T-cell (primary cell): ENCODE results near the gene ZFAND2A. TPM values are rescaled to one million over a fixed set of nuclear protein-coding genes. Genes with fewer than 3 reads are reported as not detected.
A peak's percentile ranks its signal among the peaks of the same experiment; 100 is the strongest.

Experiments used
- ATAC-seq, 4 experiments: fragments of 200-7000 bp in 3 of 4; fragments of 150-1000 bp in 1 of 4; cut with Tn5 transposase; replicated peaks in 1 of 4; 1 replicate in 3 of 4; 2 replicates in 1 of 4; pipeline ENCODE4 v1.10.0; 2021; ENCODE audit warnings: moderate library complexity in 3 of 4, mild to moderate bottlenecking in 2 of 4, moderate number of reproducible peaks in 1 of 4
- CTCF ChIA-PET, 2 donors: fragments of 300-600 bp; sonication (Branson Sonifier 250); formaldehyde crosslinking; loops; one replicate each; lab custom pipeline; 2022; ENCODE audit warnings: antibody characterized with exemption in 2 of 2; lab: Charles Lee
- POLR2A ChIA-PET, 2 donors: fragments of 300-600 bp; sonication (Branson Sonifier 250); formaldehyde crosslinking; loops; one replicate each; lab custom pipeline; 2022; ENCODE audit warnings: antibody characterized with exemption in 2 of 2; lab: Charles Lee
- DNase-seq, 35 experiments: peaks; one replicate each; pipeline versions ENCODE4 v3.0.0 to v3.0.0-alpha.2; 2013 to 2023
- H3K27ac ChIP-seq: one replicate; pipeline ENCODE4 v1.5.1; 2013; ENCODE audit warnings: low read length
- H3K27me3 ChIP-seq, 2 experiments: replicated peaks in 1 of 2; 1 replicate in 1 of 2; 2 replicates in 1 of 2; pipeline versions ENCODE4 v1.6.1 to v1.7.0; 2013; ENCODE audit warnings: low read length in 1 of 2, mixed read lengths in 1 of 2; ENCODE audit not compliant: control insufficient read depth in 2 of 2, insufficient read depth in 2 of 2; ENCODE audit errors: extremely low read depth in 1 of 2
- H3K36me3 ChIP-seq, 2 donors: 1 replicate in 1 of 2; 2 replicates in 1 of 2; pipeline versions ENCODE4 v1.6.1 to v1.7.0; 2013; ENCODE audit warnings: low read length in 1 of 2; ENCODE audit not compliant: control insufficient read depth in 2 of 2, insufficient read depth in 1 of 2; ENCODE audit errors: extremely low read depth in 1 of 2
- H3K4me1 ChIP-seq, 2 experiments: 1 replicate in 1 of 2; 2 replicates in 1 of 2; pipeline versions ENCODE4 v1.6.1 to v1.7.0; 2013; ENCODE audit warnings: low read length in 2 of 2, mixed read lengths in 1 of 2; ENCODE audit not compliant: insufficient read depth in 2 of 2, control insufficient read depth in 1 of 2; ENCODE audit errors: extremely low read depth in 1 of 2
- H3K4me3 ChIP-seq, 2 donors: 1 replicate in 1 of 2; 2 replicates in 1 of 2; pipeline versions ENCODE4 v1.5.1 to v1.7.0; 2013; ENCODE audit warnings: mild to moderate bottlenecking in 2 of 2, low read length in 1 of 2, moderate library complexity in 1 of 2; ENCODE audit not compliant: control insufficient read depth in 1 of 2; ENCODE audit errors: extremely low read depth in 1 of 2
- H3K9me3 ChIP-seq: 2 replicates; pipeline ENCODE4 v1.7.0; 2013
- H3K27ac Mint-ChIP-seq, 2 donors: one replicate each; pipeline ENCODE4 v1.8.0; 2020 to 2021; ENCODE audit warnings: mild to moderate bottlenecking in 2 of 2, mixed read lengths in 2 of 2
- H3K27me3 Mint-ChIP-seq, 2 donors: one replicate each; pipeline ENCODE4 v1.8.0; 2021 to 2022; ENCODE audit warnings: mixed read lengths in 2 of 2
- H3K36me3 Mint-ChIP-seq: one replicate; pipeline ENCODE4 v1.8.0; 2021; ENCODE audit warnings: mixed read lengths
- H3K4me1 Mint-ChIP-seq, 3 donors: one replicate each; pipeline ENCODE4 v1.8.0; 2020 to 2022; ENCODE audit warnings: mixed read lengths in 3 of 3, mild to moderate bottlenecking in 1 of 3
- H3K4me3 Mint-ChIP-seq, 3 donors: one replicate each; pipeline ENCODE4 v1.8.0; 2020 to 2022; ENCODE audit warnings: mild to moderate bottlenecking in 3 of 3, mixed read lengths in 3 of 3, moderate library complexity in 3 of 3
- H3K9me3 Mint-ChIP-seq, 3 donors: one replicate each; pipeline ENCODE4 v1.8.0; 2020 to 2022; ENCODE audit warnings: mixed read lengths in 3 of 3
- WGBS: methylation state at CpG from one replicate; pipeline ENCODE4 v1.1.5; 2013; ENCODE audit warnings: missing lambda C conversion rate; ENCODE audit not compliant: insufficient coverage; 5-methylcytosine and 5-hydroxymethylcytosine counted together
- total RNA-seq, 35 experiments: library from RNA in 6 of 35; stranded (reverse) in 6 of 35; fragments of 120-200 nt in 1 of 35; gene quantifications; one replicate each; pipeline versions ENCODE4 v1.2.1 to v1.2.4 and lab custom pipeline; 2013 to 2026

Gene ZFAND2A
- total RNA-seq, 5 donors from 2014 or later (not counting 1 experiment from before 2014, with no cell fraction given) = 26.6 to 77.3 (median 30.1) TPM

GRCh38 chr7:1175967-1176851, 16.2 kb upstream of the ZFAND2A start:
- Mint-ChIP-seq H3K9me3 (no peaks in the 10 kb centered on the region), H3K4me3 (peak overlapping the region; percentile 23 to 58 (median 46)), H3K27ac (no peak overlapping the region), H3K4me1 (peaks cover 11% of the 10 kb centered on the region in 3 donors), H3K36me3 (no peaks in the 10 kb centered on the region), H3K27me3 (peaks cover 23 to 24% of the 10 kb centered on the region in 2 donors)
- CTCF ChIA-PET = interaction anchor here (0.8 to 2.0 kb wide), 4 partner anchors 10 to 1534 kb away, joined by 3 to 5 read pairs (median 4); a partner anchor contains a TSS
- no peaks in the 10 kb centered on the region for H3K9me3 ChIP-seq
- no peaks in the 10 kb centered on the region for H3K36me3 ChIP-seq
- peak; percentile 15 to 81 (median 64) for DNase-seq
- WGBS = 23% methylated on average over 44 of the region's 44 CpGs
- POLR2A ChIA-PET = no interaction called here
- peaks cover 0 to 17% of the 10 kb centered on the region in 2 experiments for H3K4me1 ChIP-seq
- H3K4me3 ChIP-seq = peak overlapping the region; percentile 24 to 29
- H3K27me3 ChIP-seq = peaks cover 0 to 44% of the 10 kb centered on the region in 2 experiments
- ATAC-seq = peak; percentile 56 to 71 (median 68)
- no peak overlapping the region for H3K27ac ChIP-seq

GRCh38 chr7:1175597-1175966, 15.6 kb upstream of the ZFAND2A start:
- peaks cover 0 to 17% of the 10 kb centered on the region in 2 experiments for H3K4me1 ChIP-seq
- Mint-ChIP-seq H3K36me3 (no peaks in the 10 kb centered on the region), H3K9me3 (no peaks in the 10 kb centered on the region), H3K4me3 (no peak overlapping the region), H3K27ac (no peak overlapping the region), H3K27me3 (peaks cover 17 to 18% of the 10 kb centered on the region in 2 donors), H3K4me1 (peaks cover 11 to 12% (median 11%) of the 10 kb centered on the region in 3 donors)
- DNase-seq (no peak), ATAC-seq (no peak)
- H3K36me3 ChIP-seq = no peaks in the 10 kb centered on the region
- POLR2A ChIA-PET = interaction anchor here in 1 of 2 donors (0.5 kb wide), 1 partner anchor 185 kb away, joined by 4 read pairs; no protein-coding TSS in a partner anchor
- no peak overlapping the region for H3K27ac ChIP-seq
- H3K4me3 ChIP-seq = no peak overlapping the region
- H3K9me3 ChIP-seq = no peaks in the 10 kb centered on the region
- peaks cover 0 to 43% of the 10 kb centered on the region in 2 experiments for H3K27me3 ChIP-seq
- CTCF ChIA-PET = interaction anchor here (0.8 to 2.0 kb wide), 2 partner anchors 37 to 89 kb away, joined by 5 read pairs; a partner anchor contains a TSS
- WGBS = 94% methylated on average over 13 of the region's 15 CpGs

GRCh38 chr7:1174881-1175596, 15.0 kb upstream of the ZFAND2A start:
- H3K4me3 ChIP-seq = no peak overlapping the region
- Mint-ChIP-seq H3K36me3 (no peaks in the 10 kb centered on the region), H3K9me3 (no peaks in the 10 kb centered on the region), H3K4me3 (no peak overlapping the region), H3K4me1 (peaks cover 11 to 15% (median 13%) of the 10 kb centered on the region in 3 donors), H3K27me3 (peaks cover 14% of the 10 kb centered on the region in 2 donors), H3K27ac (no peak overlapping the region)
- no peak for DNase-seq
- no peak for ATAC-seq
- no peaks in the 10 kb centered on the region for H3K36me3 ChIP-seq
- H3K4me1 ChIP-seq = peaks cover 0 to 19% of the 10 kb centered on the region in 2 experiments
- peaks cover 0 to 38% of the 10 kb centered on the region in 2 experiments for H3K27me3 ChIP-seq
- H3K27ac ChIP-seq = no peak overlapping the region
- 94% methylated on average over 27 of the region's 29 CpGs for WGBS
- H3K9me3 ChIP-seq = no peaks in the 10 kb centered on the region
- CTCF ChIA-PET = interaction anchor here in 1 of 2 donors (0.7 to 0.8 kb wide), 2 partner anchors 89 to 487 kb away, joined by 5 read pairs; no protein-coding TSS in a partner anchor
- POLR2A ChIA-PET = interaction anchor here in 1 of 2 donors (0.5 kb wide), 1 partner anchor 184 kb away, joined by 4 read pairs; no protein-coding TSS in a partner anchor

- DNase-seq (no peak), ATAC-seq (no peak)
- Histone ChIP-seq H3K27me3 (peaks cover 0 to 28% of the 10 kb centered on the region in 2 experiments), H3K36me3 (no peaks in the 10 kb centered on the region), H3K4me3 (no peak overlapping the region), H3K4me1 (peaks cover 0 to 29% of the 10 kb centered on the region in 2 experiments), H3K9me3 (no peaks in the 10 kb centered on the region), H3K27ac (no peak overlapping the region)
- ChIA-PET CTCF (no interaction called here), POLR2A (no interaction called here)
- WGBS = 80% methylated on average over 5 of the region's 11 CpGs
- Mint-ChIP-seq H3K9me3 (no peaks in the 10 kb centered on the region), H3K36me3 (no peaks in the 10 kb centered on the region), H3K27ac (no peak overlapping the region), H3K27me3 (peaks cover 9 to 10% of the 10 kb centered on the region in 2 donors), H3K4me3 (no peak overlapping the region), H3K4me1 (peaks cover 15 to 25% (median 17%) of the 10 kb centered on the region in 3 donors)
These were observed 14.0 kb upstream of the ZFAND2A start for GRCh38 chr7:1174002-1174401.

- CTCF ChIA-PET = no interaction called here
- Histone ChIP-seq H3K4me1 (peaks cover 0 to 29% of the 10 kb centered on the region in 2 experiments), H3K36me3 (no peaks in the 10 kb centered on the region), H3K27me3 (peaks cover 0 to 22% of the 10 kb centered on the region in 2 experiments), H3K9me3 (no peaks in the 10 kb centered on the region), H3K4me3 (no peak overlapping the region), H3K27ac (no peak overlapping the region)
- 93% methylated on average over 11 of the region's 27 CpGs for WGBS
- peaks cover 15 to 26% (median 17%) of the 10 kb centered on the region in 3 donors for H3K4me1 Mint-ChIP-seq
- H3K27me3 Mint-ChIP-seq = peaks cover 2 to 5% of the 10 kb centered on the region in 2 donors
- H3K9me3 Mint-ChIP-seq = no peaks in the 10 kb centered on the region
- DNase-seq (no peak), ATAC-seq (no peak)
- no peaks in the 10 kb centered on the region for H3K36me3 Mint-ChIP-seq
- no peak overlapping the region for H3K4me3 Mint-ChIP-seq
- H3K27ac Mint-ChIP-seq = no peak overlapping the region
- POLR2A ChIA-PET = no interaction called here
These were observed 12.9 kb upstream of the ZFAND2A start for GRCh38 chr7:1172666-1173523.
